CD1c-positive myeloid dendritic cell (primary cell): ENCODE measurements around the gene DRC3.
A peak's percentile ranks its signal among the peaks of the same experiment; 100 is the strongest.
"Not testable (repeated sequence)": the region's sequence is repeated elsewhere in the genome, so short reads cannot be mapped to it uniquely, and the experiment has no call there.

ENCODE experiments used
- DNase-seq: peaks from one replicate; pipeline ENCODE4 v3.0.0-alpha.2; 2016; ENCODE audit errors: extremely low spot score

Gene DRC3, protein sequence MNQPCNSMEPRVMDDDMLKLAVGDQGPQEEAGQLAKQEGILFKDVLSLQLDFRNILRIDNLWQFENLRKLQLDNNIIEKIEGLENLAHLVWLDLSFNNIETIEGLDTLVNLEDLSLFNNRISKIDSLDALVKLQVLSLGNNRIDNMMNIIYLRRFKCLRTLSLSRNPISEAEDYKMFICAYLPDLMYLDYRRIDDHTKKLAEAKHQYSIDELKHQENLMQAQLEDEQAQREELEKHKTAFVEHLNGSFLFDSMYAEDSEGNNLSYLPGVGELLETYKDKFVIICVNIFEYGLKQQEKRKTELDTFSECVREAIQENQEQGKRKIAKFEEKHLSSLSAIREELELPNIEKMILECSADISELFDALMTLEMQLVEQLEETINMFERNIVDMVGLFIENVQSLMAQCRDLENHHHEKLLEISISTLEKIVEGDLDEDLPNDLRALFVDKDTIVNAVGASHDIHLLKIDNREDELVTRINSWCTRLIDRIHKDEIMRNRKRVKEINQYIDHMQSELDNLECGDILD

DNA sequence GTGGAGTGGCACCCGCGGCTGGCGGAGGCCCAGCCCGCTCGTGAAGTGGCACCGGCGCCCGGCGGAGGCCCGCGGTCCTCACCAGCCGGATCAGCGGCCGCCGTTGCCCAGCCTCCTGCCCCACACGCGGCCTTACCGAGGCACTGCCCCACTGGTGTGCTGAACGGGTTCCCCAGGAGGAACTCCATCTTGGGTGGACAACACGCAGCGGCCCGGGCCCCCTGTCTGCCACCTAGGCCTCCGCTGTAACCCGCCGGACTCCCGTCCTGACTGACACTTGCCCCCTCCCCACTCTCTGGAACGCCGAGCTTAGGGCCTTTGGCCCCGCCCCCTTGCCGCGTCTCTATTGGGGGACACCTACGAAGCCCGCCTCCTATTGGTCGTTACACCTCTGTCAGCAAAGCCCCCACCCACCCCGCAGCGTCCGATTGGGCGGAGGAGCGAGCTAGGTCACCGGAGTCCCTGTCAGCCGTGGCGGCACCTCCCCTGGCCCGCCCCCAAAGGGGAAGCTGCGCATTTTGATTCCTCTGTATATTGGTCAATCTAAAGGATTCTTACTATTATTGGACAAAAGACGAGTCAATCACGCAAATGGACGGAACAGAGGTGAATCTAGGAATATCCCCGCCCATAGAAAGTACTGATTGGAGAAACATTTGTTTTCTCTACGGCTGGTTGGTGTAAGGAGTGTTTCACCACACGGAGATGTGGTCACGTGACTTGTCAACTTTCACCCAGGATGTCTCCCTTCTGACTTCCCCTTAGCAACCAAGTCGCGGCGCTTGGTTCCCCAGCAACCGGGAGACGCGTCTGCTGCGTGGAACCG is at the start of gene DRC3, which contains the start of gene TOM1L2:
DRC3 (plus strand) TSS at position 737 of the 826 bp plus-strand sequence. CDS start 4,737 bp downstream, outside the sequence.
TOM1L2 (minus strand) TSS at position 275 of the 826 bp plus-strand sequence; CDS start at position 188, 87 bp downstream.
- peak; percentile 100 for DNase-seq

DNA sequence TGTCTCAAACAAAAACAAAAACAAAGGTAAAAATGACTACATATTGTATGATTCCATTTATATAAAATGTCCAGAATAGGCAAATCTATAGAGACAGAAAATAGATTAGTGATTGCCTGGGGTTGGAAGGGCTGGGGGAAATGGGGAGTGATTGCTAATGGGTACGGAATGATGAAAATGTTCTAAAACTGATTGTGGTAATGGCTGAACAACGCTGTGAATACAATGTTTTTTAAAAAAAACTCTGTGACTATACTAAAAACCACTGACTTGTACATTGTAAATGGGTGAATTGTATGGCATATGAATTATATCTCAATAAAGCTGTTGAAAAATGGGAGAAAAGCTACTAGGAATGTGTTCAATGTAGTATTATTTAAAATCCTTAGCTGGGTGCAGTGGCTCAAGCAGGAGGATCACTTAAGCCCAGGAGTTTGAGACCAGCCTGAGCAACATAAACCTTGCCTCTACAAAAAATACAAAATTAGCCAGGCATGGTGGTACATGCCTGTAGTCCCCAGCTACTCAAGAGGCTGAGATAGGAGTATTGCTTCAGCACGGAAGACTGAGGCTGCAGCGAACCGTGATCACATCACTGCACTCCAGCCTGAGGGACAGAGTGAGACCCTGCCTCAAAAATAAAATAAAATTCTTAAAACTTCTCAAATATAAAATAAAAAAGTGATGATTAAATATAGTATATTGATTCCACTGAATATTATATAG is 48.4 kb upstream of the DRC3 start:
- DNase-seq, result no peak

DNA sequence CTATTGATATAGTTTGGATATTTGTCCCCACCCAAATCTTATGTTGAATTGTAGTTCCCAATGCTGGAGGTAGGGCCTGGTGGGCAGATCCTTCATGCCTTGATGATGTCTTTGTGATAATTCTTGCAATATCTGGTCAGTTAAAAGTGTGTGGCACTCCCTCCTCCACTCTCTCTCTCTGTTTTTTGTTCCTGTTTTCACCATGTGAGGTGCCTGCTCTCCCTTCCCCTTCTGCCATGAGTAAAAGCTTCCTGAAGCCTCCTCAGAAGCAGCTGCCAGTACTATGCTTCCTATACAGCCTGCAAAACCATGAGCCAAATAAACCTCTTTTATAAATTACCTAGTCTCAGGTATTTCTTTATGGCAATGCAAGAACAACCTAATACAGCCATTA is 47.8 kb upstream of the DRC3 start:
- peak; percentile 33 for DNase-seq

DNA sequence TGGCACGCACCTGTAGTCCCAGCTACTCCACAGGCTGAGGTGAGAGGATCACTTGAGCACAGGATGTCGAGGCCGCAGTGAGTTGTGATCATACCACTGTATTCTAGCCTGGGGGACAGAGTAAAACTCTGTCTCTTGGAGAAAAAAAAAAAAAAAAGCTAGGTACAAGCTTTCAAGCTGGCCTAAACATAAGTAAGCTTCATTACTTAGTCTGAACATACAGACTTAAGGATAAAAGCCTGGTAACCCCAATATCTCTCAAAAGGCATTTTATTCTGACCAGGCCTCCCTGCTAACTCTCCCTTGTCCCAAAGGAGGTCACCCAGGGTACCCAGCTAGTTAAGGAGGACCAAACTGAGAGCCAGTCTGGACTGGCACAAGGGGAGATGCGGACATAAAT is 46.6 kb upstream of the DRC3 start:
- no peak for DNase-seq

DNA sequence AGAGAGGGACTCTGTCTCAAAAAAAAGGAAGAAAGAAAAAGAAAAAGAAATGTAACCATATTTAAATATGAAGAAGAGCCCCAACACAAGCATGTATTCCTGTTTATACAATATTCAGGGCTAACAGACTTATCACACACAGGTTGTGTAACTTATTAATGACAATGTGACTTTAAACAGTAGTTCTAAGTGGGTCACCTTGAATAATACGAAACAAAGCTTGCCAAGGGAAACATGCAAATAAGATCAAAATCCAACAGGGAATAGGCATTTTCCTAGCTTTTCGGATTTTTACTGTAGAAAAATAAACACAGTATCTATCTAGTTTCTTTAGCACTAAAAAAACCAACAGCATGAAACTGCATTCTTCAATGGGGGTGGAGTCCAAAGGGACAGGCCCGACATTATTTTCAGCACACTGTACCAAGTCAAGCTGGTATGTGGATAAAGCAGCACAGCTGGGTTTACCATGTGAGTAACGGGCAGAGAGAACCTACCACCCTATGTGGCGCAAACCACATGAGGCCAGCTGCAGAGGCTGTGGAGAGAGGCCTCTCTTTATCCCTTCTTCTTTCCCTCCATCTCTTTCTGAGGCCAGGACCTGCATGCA is 45.7 kb upstream of the DRC3 start:
- DNase-seq, result no peak

DNA sequence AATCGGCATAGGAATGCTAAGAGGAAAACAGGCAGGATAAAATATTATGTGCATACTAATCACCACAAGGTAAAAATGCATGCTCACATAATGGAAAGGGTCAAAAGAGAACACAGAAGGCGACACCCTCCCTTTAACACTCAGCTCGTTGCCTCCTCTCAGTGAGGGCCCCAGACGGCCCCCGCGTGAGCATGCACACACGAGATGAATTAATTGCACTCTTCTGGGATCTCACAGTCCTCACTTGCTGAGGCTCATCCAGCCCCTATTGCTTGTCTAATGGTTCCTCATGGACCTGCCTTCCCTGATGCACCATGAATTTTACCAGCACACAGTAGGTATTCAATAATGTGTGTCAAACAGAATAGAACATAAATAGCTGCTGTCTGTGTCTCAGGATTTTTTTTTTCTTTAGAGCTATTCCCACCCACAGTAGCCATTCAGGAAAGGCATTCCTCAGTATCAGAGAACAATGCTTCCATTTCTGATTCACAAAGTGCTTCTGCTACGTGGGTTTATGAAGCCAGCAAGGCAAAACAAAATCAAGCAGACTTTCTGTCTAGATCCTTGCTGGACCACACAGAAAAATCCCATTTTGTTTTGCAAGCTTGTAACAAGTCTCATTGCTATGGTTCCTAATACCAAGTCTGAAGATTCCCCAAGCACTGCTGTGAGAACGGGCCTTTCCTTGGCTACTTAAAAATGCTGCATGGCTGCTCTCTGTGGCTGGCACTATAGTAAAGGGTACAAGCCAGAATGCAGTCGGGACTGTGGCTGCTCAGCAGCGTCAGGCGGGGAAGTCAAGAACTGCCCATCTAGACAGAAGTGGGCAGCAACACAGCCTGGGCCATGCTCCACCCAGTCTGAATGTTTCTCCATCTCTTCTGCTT is 44.0 kb upstream of the DRC3 start:
- no peak for DNase-seq

DNA sequence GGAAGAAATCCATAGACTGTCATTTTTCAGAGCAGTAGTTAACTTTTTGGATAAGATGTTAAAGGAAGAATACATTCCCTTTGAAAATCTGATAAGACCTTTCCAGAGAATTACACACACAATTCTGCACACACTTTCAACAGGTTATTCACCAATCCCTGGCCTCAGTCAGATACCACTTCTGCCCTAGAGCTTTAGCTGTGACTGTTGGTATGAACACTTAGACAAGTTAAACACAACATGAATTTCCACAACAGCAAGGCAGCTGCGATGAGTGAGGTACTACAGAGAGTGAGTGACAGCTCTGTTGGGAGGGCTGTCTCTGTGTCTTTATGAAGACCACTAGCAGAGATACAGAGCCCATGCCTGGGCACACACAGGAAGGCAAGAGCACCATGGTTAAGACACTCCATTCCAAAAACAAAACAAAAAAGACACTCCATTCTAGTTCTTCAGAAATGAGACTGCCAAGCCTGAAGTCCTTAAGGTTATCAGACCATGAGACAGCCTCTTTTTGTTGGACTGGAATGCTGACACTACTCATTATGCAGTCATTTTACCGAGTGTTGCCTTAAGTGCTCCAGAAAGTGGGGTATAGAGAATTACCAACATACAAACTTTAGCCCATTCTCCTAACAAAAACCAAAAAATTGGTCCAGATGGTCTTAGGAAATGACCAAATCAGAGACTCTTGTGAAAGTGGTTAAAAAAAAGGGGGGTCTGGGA is 42.8 kb upstream of the DRC3 start:
- DNase-seq, result no peak

DNA sequence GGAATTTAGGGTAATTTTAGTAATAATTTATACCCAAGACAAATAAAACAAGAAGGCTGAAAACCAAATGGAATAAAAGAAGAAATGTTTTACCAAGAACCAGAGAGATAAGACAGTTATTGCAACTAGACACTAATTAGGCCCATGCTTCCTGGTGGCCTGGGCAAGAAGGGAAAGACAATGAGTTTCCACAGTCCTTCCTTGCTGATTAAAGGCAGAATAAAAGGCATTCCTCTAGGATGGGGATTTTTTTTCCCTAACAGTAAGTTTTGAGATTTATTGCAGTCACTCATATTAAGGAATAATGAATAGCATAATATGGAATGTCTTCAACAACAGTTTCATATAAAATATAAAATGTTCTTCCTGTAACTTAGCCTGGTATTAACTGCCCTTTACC is 42.0 kb upstream of the DRC3 start:
- DNase-seq, result no peak

DNA sequence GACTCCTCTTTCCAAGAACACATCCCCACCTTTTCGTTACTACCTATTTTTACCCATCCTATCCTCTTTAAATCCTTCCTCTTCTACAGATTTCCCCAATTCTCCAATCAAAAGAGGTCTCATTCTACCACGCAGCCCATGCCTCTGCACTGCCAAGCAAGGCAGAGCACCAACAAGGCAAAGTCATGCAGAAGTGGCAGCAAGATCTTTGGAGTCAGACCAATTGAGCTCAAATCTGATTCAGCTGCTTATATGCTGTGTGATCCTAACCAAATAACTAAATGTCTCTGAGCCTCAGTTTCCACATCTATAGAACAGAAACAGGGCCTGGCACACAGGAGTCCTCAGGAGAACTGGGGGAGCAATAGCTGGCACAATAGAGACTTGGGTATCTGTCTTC is 41.5 kb upstream of the DRC3 start:
- DNase-seq, result peak; percentile 22

DNA sequence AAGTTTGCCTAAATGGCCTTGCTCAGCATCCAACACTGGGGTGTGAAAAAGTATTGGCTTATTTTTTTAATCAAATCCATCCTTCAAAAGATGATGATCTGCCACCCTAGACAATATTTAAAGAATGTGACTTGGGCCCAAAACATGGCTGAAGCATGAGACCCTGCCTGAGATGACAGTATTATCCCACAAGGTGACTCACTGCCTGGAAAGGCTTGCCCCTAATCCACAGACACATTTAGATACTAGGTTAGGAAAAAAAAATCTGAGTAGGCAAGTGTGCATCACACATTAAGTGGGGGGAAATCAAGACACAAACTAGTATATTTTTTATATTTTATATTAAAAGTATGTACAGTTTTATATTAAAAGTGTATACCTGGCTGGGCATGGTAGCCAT is 38.9 kb upstream of the DRC3 start:
- no peak for DNase-seq

DNA sequence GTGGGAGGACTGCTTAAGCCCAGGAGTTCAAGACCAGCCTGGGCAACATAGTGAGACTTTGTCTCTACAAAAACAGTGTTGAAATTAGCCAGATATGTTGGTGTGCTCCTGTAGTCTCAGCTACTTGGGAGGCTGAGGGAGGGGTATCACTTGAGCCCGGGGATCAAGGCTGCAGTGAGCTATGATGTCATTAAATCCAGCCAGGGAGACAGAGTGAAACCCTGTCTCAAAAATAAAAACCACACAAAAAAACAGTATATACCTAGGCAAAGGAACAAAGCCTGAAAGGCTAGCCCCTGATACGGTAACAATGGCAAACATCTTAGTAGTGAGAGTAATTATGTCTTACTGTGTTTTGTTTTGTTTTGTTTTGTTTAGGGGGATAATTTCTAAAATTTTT is 38.4 kb upstream of the DRC3 start:
- no peak for DNase-seq

DNA sequence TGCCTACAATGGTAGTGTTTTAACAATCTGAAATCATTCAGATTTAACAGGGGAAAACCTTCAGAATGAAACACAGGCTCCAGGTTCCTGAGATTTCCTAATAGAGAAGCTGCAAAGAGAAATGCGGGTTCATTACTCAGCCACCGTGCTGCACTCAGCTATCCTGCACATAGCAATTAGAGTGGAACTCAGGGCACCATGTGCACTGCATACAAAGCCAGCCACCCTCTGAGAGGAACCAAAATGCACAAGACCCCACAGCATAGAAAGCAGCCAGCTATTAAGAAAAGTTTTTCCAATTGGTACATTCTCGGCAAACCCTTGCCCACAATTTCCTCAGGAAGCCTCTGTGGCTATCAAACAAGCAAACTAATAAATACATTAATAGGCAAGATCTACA is 37.9 kb upstream of the DRC3 start:
- peak; percentile 16 for DNase-seq

DNA sequence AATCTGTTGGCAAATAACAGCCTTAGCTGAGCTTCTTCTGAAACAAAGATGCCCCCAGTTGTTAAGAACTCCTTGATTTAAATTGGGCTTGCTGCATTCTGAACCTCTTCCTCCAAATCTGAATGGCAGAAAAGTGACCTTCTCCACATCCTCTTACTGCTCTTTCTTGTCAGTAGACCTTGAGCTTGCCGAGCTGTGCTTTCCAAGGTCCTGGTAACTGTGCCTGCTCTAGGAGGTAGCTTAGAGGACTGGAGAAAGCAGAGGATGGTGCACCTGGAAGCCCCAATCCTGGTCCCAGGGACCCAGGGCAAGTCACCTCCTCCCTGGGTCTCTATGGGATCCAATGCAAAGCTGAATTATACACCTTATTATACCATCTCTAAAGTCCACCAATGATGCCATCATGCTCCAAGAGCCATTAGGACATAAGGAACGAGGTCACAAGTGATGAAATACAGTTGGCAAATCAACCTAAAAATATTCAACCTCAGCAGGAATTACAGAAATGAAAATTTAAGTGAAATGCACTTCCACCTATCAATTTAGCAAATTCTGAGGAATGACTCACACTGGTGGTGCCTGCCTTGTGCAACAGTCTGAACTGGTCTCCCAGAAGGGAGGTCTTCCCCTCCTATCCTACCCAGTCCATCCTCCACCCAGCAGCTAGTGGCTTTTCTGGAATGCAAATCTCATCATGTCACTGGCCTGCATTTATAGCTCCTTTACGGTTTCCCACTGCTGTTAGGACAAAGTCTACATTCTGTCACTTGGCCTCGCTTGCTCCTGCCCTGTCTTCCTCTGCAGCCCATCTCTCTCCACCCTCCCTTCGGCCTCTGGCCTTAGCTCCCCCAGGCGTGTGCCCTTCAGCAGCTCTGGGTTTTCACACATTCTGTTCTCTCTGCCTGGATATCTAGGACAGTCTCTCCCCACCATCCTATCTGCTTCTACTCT is 37.1 kb upstream of the DRC3 start:
- DNase-seq, result peak; percentile 77

DNA sequence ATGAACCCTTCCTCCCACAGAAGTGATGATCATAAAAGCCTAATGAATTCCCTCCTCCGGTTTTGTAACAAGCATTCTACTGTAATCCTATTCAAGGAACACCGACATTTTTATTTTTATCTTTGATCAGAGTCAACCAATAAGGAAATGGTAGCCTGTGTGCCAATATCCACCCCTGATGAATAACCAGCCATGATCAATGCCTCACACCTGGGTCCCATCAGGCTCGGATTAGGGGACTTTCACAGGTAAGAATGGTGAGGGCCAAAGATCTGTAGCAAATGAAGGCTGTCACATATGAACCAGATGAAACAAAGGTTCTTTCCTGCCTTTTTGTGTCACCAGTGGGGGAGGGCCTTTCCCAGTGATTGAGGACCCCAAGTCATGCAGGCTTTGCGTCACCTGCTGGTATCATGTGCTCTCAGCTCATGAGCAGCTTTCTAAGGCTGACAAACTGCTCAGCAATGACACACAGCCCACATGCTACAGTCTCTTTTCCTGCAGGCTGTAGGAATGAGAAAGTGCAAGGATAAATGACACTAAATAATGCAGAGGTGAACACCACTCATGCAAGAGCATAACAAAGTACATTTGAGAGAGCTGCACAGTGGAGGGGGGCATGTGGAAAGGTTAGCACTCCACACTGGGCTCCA is 35.3 kb upstream of the DRC3 start:
- no peak for DNase-seq

DNA sequence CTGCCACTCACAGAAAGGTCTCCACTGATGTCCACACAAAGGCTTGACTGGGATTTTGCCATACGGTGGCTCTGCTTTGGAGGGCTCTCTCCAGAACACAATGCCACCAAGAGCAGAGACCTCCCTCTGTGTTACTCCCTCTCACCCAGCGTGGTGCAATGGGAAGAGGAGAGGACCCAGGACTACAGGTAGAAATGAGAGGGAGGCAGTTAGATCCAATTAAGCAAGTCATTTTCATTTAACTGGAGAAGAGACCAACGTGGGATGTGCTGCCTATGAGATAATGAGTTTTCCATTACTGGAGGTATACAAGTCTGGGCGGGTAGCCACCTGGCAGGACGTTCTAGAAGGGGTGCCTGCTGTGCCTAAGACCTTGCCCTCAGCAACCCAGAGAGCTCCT is 34.7 kb upstream of the DRC3 start:
- DNase-seq, result no peak

DNA sequence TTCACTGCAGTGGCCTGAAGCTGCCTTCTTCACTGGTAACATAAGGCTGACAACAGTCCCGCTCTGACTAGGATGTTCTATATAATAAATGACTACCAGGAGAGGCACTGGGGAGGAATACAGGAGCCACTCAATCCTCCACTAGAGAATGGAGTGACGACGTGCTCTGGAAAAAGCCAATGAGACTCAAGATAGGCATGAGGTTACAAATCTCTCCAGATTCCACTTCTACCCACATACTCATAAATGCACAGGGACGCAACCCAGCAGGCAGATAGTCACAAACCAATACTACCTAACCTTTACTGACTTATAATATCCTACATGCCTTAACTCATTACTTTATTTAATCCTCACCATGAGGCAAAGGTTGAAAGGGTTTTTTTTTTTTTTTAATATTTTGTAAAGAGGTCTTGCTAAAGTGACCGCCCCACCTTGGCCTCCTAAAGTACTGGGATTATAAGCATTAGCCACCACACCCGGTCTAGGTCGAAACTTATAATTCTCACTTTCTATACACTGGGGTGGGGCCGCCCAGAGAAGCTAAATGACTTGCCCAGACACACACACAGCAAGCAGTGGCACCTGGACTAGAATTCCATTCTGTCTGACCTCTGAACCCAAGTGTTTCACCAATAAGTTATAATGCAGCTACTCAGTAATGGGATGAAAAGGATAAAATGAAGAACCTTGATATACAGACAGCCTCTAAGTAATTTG is 34.1 kb upstream of the DRC3 start:
- no peak for DNase-seq

DNA sequence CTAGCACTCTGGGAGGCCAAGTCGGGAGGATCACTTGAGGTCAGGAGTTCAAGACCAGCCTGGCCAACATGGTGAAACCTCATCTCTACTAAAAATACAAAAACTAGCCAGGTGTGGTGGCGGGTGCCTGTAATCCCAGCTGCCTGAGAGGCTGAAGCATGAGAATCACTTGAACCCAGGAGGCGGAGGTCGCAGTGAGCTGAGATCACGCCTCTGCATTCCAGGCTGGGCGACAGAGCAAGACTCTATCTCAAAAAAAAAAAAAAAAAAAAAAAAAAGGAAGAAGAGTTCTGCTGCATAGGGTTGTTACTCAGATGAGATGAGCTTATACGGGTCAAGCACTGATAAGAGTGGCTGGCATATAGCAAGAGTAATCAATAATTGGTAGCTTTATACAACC is 32.7 kb upstream of the DRC3 start:
- DNase-seq, result not testable (repeated sequence)
